ENCODE measurements around the gene MYL3. TPM values are rescaled to one million over a fixed set of nuclear protein-coding genes. Genes with fewer than 3 reads are reported as not detected.

The MYL3 gene
- polyA plus RNA-seq, 1 of the 3 experiments (the other 2 are of a cell fraction): not detected

GRCh38 chr3:46854555-46854991 is 8.7 kb downstream of the MYL3 start:
- peaks cover 7% of the 10 kb centered on the region; the same call in 1 of the 2 replicates for H3K27me3 ChIP-seq (ENCODE audit: insufficient read depth)
- no peaks in the 10 kb centered on the region for H3K9me2 ChIP-seq
- H3K36me3 ChIP-seq (replicated peaks in 1 of 2; ENCODE audit: control insufficient read depth in 1 of 2, insufficient read depth in 2 of 2, low read length in 1 of 2): no peaks in the 10 kb centered on the region
- H3F3A ChIP-seq (replicated peaks; ENCODE audit: insufficient read depth): no peaks in the 10 kb centered on the region
- H3K9ac ChIP-seq: no peak overlapping the region
- H3K79me2 ChIP-seq (ENCODE audit: insufficient read depth): no peaks in the 10 kb centered on the region
- no peak overlapping the region for H3K27ac ChIP-seq (ENCODE audit: low read depth in 2 of 2, low read length in 1 of 2)
- no peak for DNase-seq
- peaks cover 0 to 5% of the 10 kb centered on the region in 2 experiments; a peak in 1 of 4 replicates for H3K4me1 ChIP-seq (ENCODE audit: control insufficient read depth in 1 of 2, insufficient read depth in 2 of 2, low read depth in 1 of 2, low read length in 1 of 2)
- no peak overlapping the region for H3K4me3 ChIP-seq (ENCODE audit: low read depth in 2 of 2, low read length in 1 of 2)
- H2AFZ ChIP-seq (ENCODE audit: low read depth): no peak overlapping the region
- no peak for TF ChIP-seq SMC3 (IDR thresholded peaks at IDR 0.05; ENCODE audit: low read depth, low read length)
- TF ChIP-seq, protein P1, sequence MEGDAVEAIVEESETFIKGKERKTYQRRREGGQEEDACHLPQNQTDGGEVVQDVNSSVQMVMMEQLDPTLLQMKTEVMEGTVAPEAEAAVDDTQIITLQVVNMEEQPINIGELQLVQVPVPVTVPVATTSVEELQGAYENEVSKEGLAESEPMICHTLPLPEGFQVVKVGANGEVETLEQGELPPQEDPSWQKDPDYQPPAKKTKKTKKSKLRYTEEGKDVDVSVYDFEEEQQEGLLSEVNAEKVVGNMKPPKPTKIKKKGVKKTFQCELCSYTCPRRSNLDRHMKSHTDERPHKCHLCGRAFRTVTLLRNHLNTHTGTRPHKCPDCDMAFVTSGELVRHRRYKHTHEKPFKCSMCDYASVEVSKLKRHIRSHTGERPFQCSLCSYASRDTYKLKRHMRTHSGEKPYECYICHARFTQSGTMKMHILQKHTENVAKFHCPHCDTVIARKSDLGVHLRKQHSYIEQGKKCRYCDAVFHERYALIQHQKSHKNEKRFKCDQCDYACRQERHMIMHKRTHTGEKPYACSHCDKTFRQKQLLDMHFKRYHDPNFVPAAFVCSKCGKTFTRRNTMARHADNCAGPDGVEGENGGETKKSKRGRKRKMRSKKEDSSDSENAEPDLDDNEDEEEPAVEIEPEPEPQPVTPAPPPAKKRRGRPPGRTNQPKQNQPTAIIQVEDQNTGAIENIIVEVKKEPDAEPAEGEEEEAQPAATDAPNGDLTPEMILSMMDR (IDR thresholded peaks at IDR 0.05): no peak
- no peak for TF ChIP-seq TCF12 (IDR thresholded peaks at IDR 0.05)
- TF ChIP-seq SIN3A (IDR thresholded peaks at IDR 0.05; ENCODE audit: borderline replicate concordance, low read depth, low read length): no peak
- no peak for TF ChIP-seq MEF2A (IDR thresholded peaks at IDR 0.05; ENCODE audit: borderline replicate concordance, low read depth)
- TF ChIP-seq USF1 (IDR thresholded peaks at IDR 0.05; ENCODE audit: borderline replicate concordance, low read depth): no peak
- TF ChIP-seq GATA2 (CRISPR knock-in tag; IDR thresholded peaks at IDR 0.05): no peak
- ChIA-PET CTCF (interaction anchor here (1.5 to 3.3 kb wide), 2 partner anchors 10 to 12 kb away, joined by 6 to 26 read pairs; no protein-coding TSS in a partner anchor), POLR2A (no interaction called here)
- no peaks in the 10 kb centered on the region for H4K20me1 ChIP-seq (ENCODE audit: insufficient read depth)
- no peak overlapping the region for H3K4me2 ChIP-seq
- 50% methylated on average over 3 of the region's 5 CpGs for WGBS (ENCODE audit: low lambda C conversion rate)
- H3K9me3 ChIP-seq: no peaks in the 10 kb centered on the region

GRCh38 chr3:46853441-46854415 is 9.5 kb downstream of the MYL3 start:
- Histone ChIP-seq H3K27me3 (ENCODE audit: insufficient read depth) (peaks cover 7% of the 10 kb centered on the region; the same call in 1 of the 2 replicates), H3K9ac (no peak overlapping the region), H2AFZ (ENCODE audit: low read depth) (no peak overlapping the region), H4K20me1 (ENCODE audit: insufficient read depth) (no peaks in the 10 kb centered on the region), H3K9me3 (no peaks in the 10 kb centered on the region), H3K4me1 (ENCODE audit: control insufficient read depth in 1 of 2, insufficient read depth in 2 of 2, low read depth in 1 of 2, low read length in 1 of 2) (peaks cover 0 to 5% of the 10 kb centered on the region in 2 experiments; a peak in 1 of 4 replicates), H3K4me3 (ENCODE audit: low read depth in 2 of 2, low read length in 1 of 2) (no peak overlapping the region), H3F3A (replicated peaks; ENCODE audit: insufficient read depth) (no peaks in the 10 kb centered on the region), H3K79me2 (ENCODE audit: insufficient read depth) (no peaks in the 10 kb centered on the region), H3K4me2 (no peak overlapping the region), H3K27ac (ENCODE audit: low read depth in 2 of 2, low read length in 1 of 2) (no peak overlapping the region), H3K36me3 (replicated peaks in 1 of 2; ENCODE audit: control insufficient read depth in 1 of 2, insufficient read depth in 2 of 2, low read length in 1 of 2) (no peaks in the 10 kb centered on the region), H3K9me2 (no peaks in the 10 kb centered on the region)
- ChIA-PET POLR2A (interaction anchor here (0.6 to 1.0 kb wide), 2 partner anchors 9 to 28 kb away, joined by 3 read pairs; no protein-coding TSS in a partner anchor), CTCF (interaction anchor here (1.0 to 3.3 kb wide), 5 partner anchors 11 to 56 kb away, joined by 3 to 26 read pairs (median 6); no protein-coding TSS in a partner anchor)
- no peak for DNase-seq
- 62% methylated on average over 10 of the region's 15 CpGs for WGBS (ENCODE audit: low lambda C conversion rate)
- TF ChIP-seq GATA2 (CRISPR knock-in tag; IDR thresholded peaks at IDR 0.05): no peak
- TF ChIP-seq FOXM1 (IDR thresholded peaks at IDR 0.05; ENCODE audit: low read depth): no peak
- TF ChIP-seq, protein P2, sequence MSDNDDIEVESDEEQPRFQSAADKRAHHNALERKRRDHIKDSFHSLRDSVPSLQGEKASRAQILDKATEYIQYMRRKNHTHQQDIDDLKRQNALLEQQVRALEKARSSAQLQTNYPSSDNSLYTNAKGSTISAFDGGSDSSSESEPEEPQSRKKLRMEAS (IDR thresholded peaks at IDR 0.05; ENCODE audit: low read depth): no peak
- TF ChIP-seq POLR2AphosphoS5 (IDR thresholded peaks at IDR 0.05; ENCODE audit: low read depth, low read length): no peak
- no peak for TF ChIP-seq GABPA (IDR thresholded peaks at IDR 0.05; ENCODE audit: low read depth)
- no peak for TF ChIP-seq PBX3 (IDR thresholded peaks at IDR 0.05)
- no peak for TF ChIP-seq SIN3A (IDR thresholded peaks at IDR 0.05; ENCODE audit: borderline replicate concordance, low read depth, low read length)
- no peak for TF ChIP-seq YY1 (IDR thresholded peaks at IDR 0.05; ENCODE audit: low read depth)
- no peak for TF ChIP-seq RXRA (IDR thresholded peaks at IDR 0.05; ENCODE audit: borderline replicate concordance, low read depth)
- no peak for TF ChIP-seq RCOR1 (IDR thresholded peaks at IDR 0.05; ENCODE audit: low read length)
- TF ChIP-seq REST (IDR thresholded peaks at IDR 0.05; ENCODE audit: low read depth, low read length): no peak
- no peak for TF ChIP-seq RFX5 (IDR thresholded peaks at IDR 0.05; ENCODE audit: low read length)

All from SK-N-SH (cell line).